ENCODE data around the gene ELOVL6. TPM values are rescaled to one million over a fixed set of nuclear protein-coding genes. Genes with fewer than 3 reads are reported as not detected.
"Not testable (repeated sequence)": the region's sequence is repeated elsewhere in the genome, so short reads cannot be mapped to it uniquely, and the experiment has no call there.

ELOVL6 gene
- total and polyA plus RNA-seq, 2 donors (not counting 1 experiment from before 2014, with no cell fraction given), result 15.0 to 43.4 TPM

DNA sequence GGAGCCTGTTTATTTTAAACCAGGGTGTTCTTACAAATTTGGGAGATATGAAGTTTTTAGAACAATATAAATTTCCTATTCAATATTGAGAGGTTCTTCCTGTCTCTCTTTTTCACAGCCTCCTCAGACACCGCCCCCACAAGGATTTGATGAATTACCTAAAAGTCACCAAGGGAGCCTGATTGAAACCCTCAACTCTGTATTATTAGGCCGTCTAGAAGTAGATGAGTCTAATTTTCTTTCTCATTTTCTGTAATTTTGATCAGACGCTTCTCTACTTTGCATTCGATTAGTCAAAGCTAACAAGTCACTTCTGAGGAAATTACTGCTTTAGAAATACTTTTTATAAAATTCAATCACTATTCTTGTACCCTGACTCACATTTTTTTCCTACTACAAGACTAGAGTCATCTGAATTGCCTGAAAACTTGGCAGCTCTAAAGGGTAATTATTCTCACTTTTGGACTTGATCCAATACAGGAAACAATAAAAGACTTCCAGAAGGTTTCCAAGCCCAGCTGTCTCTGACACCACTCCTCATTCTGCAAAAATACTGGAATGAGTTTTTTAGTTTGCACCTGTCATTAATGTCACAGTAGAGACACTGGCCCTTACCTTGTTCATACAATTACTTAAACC lies 111.2 kb downstream of the ELOVL6 start:
- no peak overlapping the region for H3K9ac ChIP-seq (ENCODE audit: insufficient read depth, low read length)
- no peaks in the 10 kb centered on the region for H3K9me3 ChIP-seq (ENCODE audit: control insufficient read depth, insufficient read depth, low read depth, low read length)
- H4K20me1 ChIP-seq (ENCODE audit: control insufficient read depth, extremely low read depth, insufficient read depth, low read length), result no peaks in the 10 kb centered on the region
- no peak overlapping the region for H3K27ac ChIP-seq (ENCODE audit: insufficient read depth, low read length)
- H3K4me3 ChIP-seq (replicated peaks in 1 of 4; ENCODE audit: control extremely low read depth in 1 of 4, insufficient read depth in 1 of 4, low read depth in 3 of 4, low read length in 4 of 4), result no peak overlapping the region
- TF ChIP-seq, protein P1, sequence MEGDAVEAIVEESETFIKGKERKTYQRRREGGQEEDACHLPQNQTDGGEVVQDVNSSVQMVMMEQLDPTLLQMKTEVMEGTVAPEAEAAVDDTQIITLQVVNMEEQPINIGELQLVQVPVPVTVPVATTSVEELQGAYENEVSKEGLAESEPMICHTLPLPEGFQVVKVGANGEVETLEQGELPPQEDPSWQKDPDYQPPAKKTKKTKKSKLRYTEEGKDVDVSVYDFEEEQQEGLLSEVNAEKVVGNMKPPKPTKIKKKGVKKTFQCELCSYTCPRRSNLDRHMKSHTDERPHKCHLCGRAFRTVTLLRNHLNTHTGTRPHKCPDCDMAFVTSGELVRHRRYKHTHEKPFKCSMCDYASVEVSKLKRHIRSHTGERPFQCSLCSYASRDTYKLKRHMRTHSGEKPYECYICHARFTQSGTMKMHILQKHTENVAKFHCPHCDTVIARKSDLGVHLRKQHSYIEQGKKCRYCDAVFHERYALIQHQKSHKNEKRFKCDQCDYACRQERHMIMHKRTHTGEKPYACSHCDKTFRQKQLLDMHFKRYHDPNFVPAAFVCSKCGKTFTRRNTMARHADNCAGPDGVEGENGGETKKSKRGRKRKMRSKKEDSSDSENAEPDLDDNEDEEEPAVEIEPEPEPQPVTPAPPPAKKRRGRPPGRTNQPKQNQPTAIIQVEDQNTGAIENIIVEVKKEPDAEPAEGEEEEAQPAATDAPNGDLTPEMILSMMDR (conservative IDR thresholded peaks at IDR 0.05 in 1 of 2, IDR thresholded peaks at IDR 0.05 in 1 of 2; ENCODE audit: low read depth in 1 of 2, low read length in 2 of 2), result no peak
- TF ChIP-seq EZH2 (IDR thresholded peaks at IDR 0.05; ENCODE audit: low read length, missing control alignments), result no peak
- H3K27me3 ChIP-seq (ENCODE audit: control insufficient read depth, insufficient read depth, low read length), result no peaks in the 10 kb centered on the region
- peaks cover 7% of the 10 kb centered on the region for H3K4me1 ChIP-seq (ENCODE audit: control insufficient read depth, extremely low read depth, insufficient read depth, low read length)
- H2AFZ ChIP-seq (ENCODE audit: low read length), result no peak overlapping the region
- no peak overlapping the region for H3K4me2 ChIP-seq (ENCODE audit: extremely low read depth, insufficient read depth, low read length)
- peaks cover 2% of the 10 kb centered on the region for H3K79me2 ChIP-seq (ENCODE audit: control insufficient read depth, insufficient read depth, low read length)
- H3K36me3 ChIP-seq (ENCODE audit: control insufficient read depth, insufficient read depth, low read length), result no peaks in the 10 kb centered on the region
- DNase-seq (ENCODE audit: low read depth in 2 of 2), result peak; percentile 84 to 93

GRCh38 chr4:110085131-110085530 lies 113.3 kb downstream of the ELOVL6 start:
- H2AFZ ChIP-seq (ENCODE audit: low read length), result no peak overlapping the region
- H3K4me2 ChIP-seq (ENCODE audit: extremely low read depth, insufficient read depth, low read length), result no peak overlapping the region
- H3K9me3 ChIP-seq (ENCODE audit: control insufficient read depth, insufficient read depth, low read depth, low read length), result no peaks in the 10 kb centered on the region
- TF ChIP-seq, protein P1 (conservative IDR thresholded peaks at IDR 0.05 in 1 of 2, IDR thresholded peaks at IDR 0.05 in 1 of 2; ENCODE audit: low read depth in 1 of 2, low read length in 2 of 2), result no peak
- TF ChIP-seq EZH2 (IDR thresholded peaks at IDR 0.05; ENCODE audit: low read length, missing control alignments), result no peak
- H3K27me3 ChIP-seq (ENCODE audit: control insufficient read depth, insufficient read depth, low read length), result no peaks in the 10 kb centered on the region
- H3K4me1 ChIP-seq (ENCODE audit: control insufficient read depth, extremely low read depth, insufficient read depth, low read length), result no peaks in the 10 kb centered on the region
- no peaks in the 10 kb centered on the region for H4K20me1 ChIP-seq (ENCODE audit: control insufficient read depth, extremely low read depth, insufficient read depth, low read length)
- no peak overlapping the region for H3K4me3 ChIP-seq (replicated peaks in 1 of 4; ENCODE audit: control extremely low read depth in 1 of 4, insufficient read depth in 1 of 4, low read depth in 3 of 4, low read length in 4 of 4)
- no peak overlapping the region for H3K9ac ChIP-seq (ENCODE audit: insufficient read depth, low read length)
- peak; percentile 38 to 73 for DNase-seq (ENCODE audit: low read depth in 2 of 2)
- no peak overlapping the region for H3K27ac ChIP-seq (ENCODE audit: insufficient read depth, low read length)
- H3K79me2 ChIP-seq (ENCODE audit: control insufficient read depth, insufficient read depth, low read length), result peaks cover 2% of the 10 kb centered on the region
- no peaks in the 10 kb centered on the region for H3K36me3 ChIP-seq (ENCODE audit: control insufficient read depth, insufficient read depth, low read length)

DNA sequence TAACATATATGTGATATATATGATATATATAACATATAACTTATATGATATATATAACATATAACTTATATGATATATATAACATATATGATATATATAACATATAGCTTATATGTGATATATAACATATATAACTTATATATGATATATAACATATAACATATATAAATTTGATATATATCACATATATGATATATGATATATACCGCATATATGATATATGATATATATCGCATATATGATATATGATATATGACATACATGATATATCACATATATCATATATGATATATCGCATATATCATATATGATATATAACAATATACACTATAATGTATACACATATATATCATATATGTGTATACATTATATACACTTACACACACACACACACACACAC lies 114.3 kb downstream of the ELOVL6 start:
- no peak overlapping the region for H3K4me2 ChIP-seq (ENCODE audit: extremely low read depth, insufficient read depth, low read length)
- no peak for DNase-seq (ENCODE audit: low read depth in 2 of 2)
- no peak for TF ChIP-seq EZH2 (IDR thresholded peaks at IDR 0.05; ENCODE audit: low read length, missing control alignments)
- TF ChIP-seq, protein P1 (conservative IDR thresholded peaks at IDR 0.05 in 1 of 2, IDR thresholded peaks at IDR 0.05 in 1 of 2; ENCODE audit: low read depth in 1 of 2, low read length in 2 of 2), result no peak
- H3K36me3 ChIP-seq (ENCODE audit: control insufficient read depth, insufficient read depth, low read length), result no peaks in the 10 kb centered on the region
- no peaks in the 10 kb centered on the region for H4K20me1 ChIP-seq (ENCODE audit: control insufficient read depth, extremely low read depth, insufficient read depth, low read length)
- H3K4me3 ChIP-seq (replicated peaks in 1 of 4; ENCODE audit: control extremely low read depth in 1 of 4, insufficient read depth in 1 of 4, low read depth in 3 of 4, low read length in 4 of 4), result no peak overlapping the region
- H3K4me1 ChIP-seq (ENCODE audit: control insufficient read depth, extremely low read depth, insufficient read depth, low read length), result no peaks in the 10 kb centered on the region
- H2AFZ ChIP-seq (ENCODE audit: low read length), result no peak overlapping the region
- no peaks in the 10 kb centered on the region for H3K27me3 ChIP-seq (ENCODE audit: control insufficient read depth, insufficient read depth, low read length)
- H3K79me2 ChIP-seq (ENCODE audit: control insufficient read depth, insufficient read depth, low read length), result no peaks in the 10 kb centered on the region
- no peaks in the 10 kb centered on the region for H3K9me3 ChIP-seq (ENCODE audit: control insufficient read depth, insufficient read depth, low read depth, low read length)
- H3K9ac ChIP-seq (ENCODE audit: insufficient read depth, low read length), result no peak overlapping the region
- H3K27ac ChIP-seq (ENCODE audit: insufficient read depth, low read length), result no peak overlapping the region

GRCh38 chr4:110078148-110078547 lies 120.3 kb downstream of the ELOVL6 start:
- not testable (repeated sequence) for H3K27me3 ChIP-seq (ENCODE audit: control insufficient read depth, insufficient read depth, low read length); H3K27ac ChIP-seq (ENCODE audit: insufficient read depth, low read length); H3K9me3 ChIP-seq (ENCODE audit: control insufficient read depth, insufficient read depth, low read depth, low read length); H2AFZ ChIP-seq (ENCODE audit: low read length); H3K4me3 ChIP-seq (replicated peaks in 1 of 4; ENCODE audit: control extremely low read depth in 1 of 4, insufficient read depth in 1 of 4, low read depth in 3 of 4, low read length in 4 of 4); H3K79me2 ChIP-seq (ENCODE audit: control insufficient read depth, insufficient read depth, low read length); H4K20me1 ChIP-seq (ENCODE audit: control insufficient read depth, extremely low read depth, insufficient read depth, low read length); H3K4me2 ChIP-seq (ENCODE audit: extremely low read depth, insufficient read depth, low read length); H3K36me3 ChIP-seq (ENCODE audit: control insufficient read depth, insufficient read depth, low read length); H3K9ac ChIP-seq (ENCODE audit: insufficient read depth, low read length); H3K4me1 ChIP-seq (ENCODE audit: control insufficient read depth, extremely low read depth, insufficient read depth, low read length); DNase-seq (ENCODE audit: low read depth in 2 of 2)

DNA sequence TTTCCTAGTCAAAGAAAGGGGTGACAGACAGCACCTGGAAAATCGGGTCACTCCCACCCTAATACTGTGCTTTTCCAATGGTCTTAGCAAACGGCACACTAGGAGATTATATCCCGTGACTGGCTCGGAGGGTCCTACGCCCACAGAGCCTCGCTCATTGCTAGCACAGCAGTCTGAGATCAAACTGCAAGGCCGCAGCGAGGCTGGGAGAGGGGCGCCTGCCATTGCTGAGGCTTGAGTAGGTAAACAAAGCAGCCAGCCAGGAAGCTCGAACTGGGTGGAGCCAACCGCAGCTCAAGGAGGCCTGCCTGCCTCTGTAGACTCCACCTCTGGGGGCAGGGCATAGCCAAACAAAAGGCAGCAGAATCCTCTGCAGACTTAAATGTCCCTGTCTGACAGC lies 121.6 kb downstream of the ELOVL6 start:
- H3K79me2 ChIP-seq (ENCODE audit: control insufficient read depth, insufficient read depth, low read length); H3K9me3 ChIP-seq (ENCODE audit: control insufficient read depth, insufficient read depth, low read depth, low read length); H3K27ac ChIP-seq (ENCODE audit: insufficient read depth, low read length); H4K20me1 ChIP-seq (ENCODE audit: control insufficient read depth, extremely low read depth, insufficient read depth, low read length); DNase-seq (ENCODE audit: low read depth in 2 of 2); H2AFZ ChIP-seq (ENCODE audit: low read length); H3K4me3 ChIP-seq (replicated peaks in 1 of 4; ENCODE audit: control extremely low read depth in 1 of 4, insufficient read depth in 1 of 4, low read depth in 3 of 4, low read length in 4 of 4); H3K4me2 ChIP-seq (ENCODE audit: extremely low read depth, insufficient read depth, low read length); H3K9ac ChIP-seq (ENCODE audit: insufficient read depth, low read length); H3K36me3 ChIP-seq (ENCODE audit: control insufficient read depth, insufficient read depth, low read length); H3K4me1 ChIP-seq (ENCODE audit: control insufficient read depth, extremely low read depth, insufficient read depth, low read length); H3K27me3 ChIP-seq (ENCODE audit: control insufficient read depth, insufficient read depth, low read length): not testable (repeated sequence)
